Activated CD4-positive, alpha-beta T cell treated with anti-CD3 and anti-CD28 coated beads, Interleukin-2, amount 50 U/mL, for 1 hour (primary cell): ENCODE results near the gene ZNF624.

Source experiments
- DNase-seq: peaks from one replicate; pipeline ENCODE4 v3.0.0-alpha.2; 2020

ZNF624 gene

GRCh38 chr17:16589097-16589969 lies 64.3 kb downstream of the ZNF624 start:
- peak; percentile 92 for DNase-seq

GRCh38 chr17:16585796-16586195 lies 67.9 kb downstream of the ZNF624 start:
- no peak for DNase-seq

GRCh38 chr17:16584273-16584995 lies 69.2 kb downstream of the ZNF624 start:
- DNase-seq = peak; percentile 95

GRCh38 chr17:16583781-16584180 lies 69.9 kb downstream of the ZNF624 start:
- DNase-seq = no peak

GRCh38 chr17:16573466-16573865 lies 80.2 kb downstream of the ZNF624 start:
- DNase-seq = no peak
